Measurements from ENCODE around the gene TEKT5.

Gene TEKT5

GRCh38 chr16:10675861-10676260 lies 18.9 kb downstream of the TEKT5 start:
- no peak overlapping the region for H3K27ac Mint-ChIP-seq
- H3K27me3 Mint-ChIP-seq, result no peaks in the 10 kb centered on the region

GRCh38 chr16:10675216-10675615 lies 19.5 kb downstream of the TEKT5 start:
- Mint-ChIP-seq H3K4me3 (no peak overlapping the region), H3K27me3 (no peaks in the 10 kb centered on the region), H3K4me1 (ENCODE audit: low read depth) (no peaks in the 10 kb centered on the region), H3K27ac (no peak overlapping the region), H3K36me3 (no peaks in the 10 kb centered on the region), H3K9me3 (ENCODE audit: low read depth) (no peaks in the 10 kb centered on the region)

More at GRCh38 chr16:10675861-10676260, 18.9 kb downstream of the TEKT5 start:
- Mint-ChIP-seq H3K4me1 (ENCODE audit: low read depth) (no peaks in the 10 kb centered on the region), H3K36me3 (no peaks in the 10 kb centered on the region), H3K4me3 (no peak overlapping the region), H3K9me3 (ENCODE audit: low read depth) (no peaks in the 10 kb centered on the region)

- Mint-ChIP-seq H3K27ac (no peak overlapping the region), H3K27me3 (peaks cover 2% of the 10 kb centered on the region), H3K4me1 (ENCODE audit: low read depth) (no peaks in the 10 kb centered on the region), H3K36me3 (no peaks in the 10 kb centered on the region), H3K4me3 (no peak overlapping the region), H3K9me3 (ENCODE audit: low read depth) (no peaks in the 10 kb centered on the region)
Observed at GRCh38 chr16:10671729-10672128, 23.0 kb downstream of the TEKT5 start.

- H3K27me3 Mint-ChIP-seq, result peaks cover 2% of the 10 kb centered on the region
- no peak overlapping the region for H3K4me3 Mint-ChIP-seq
- no peak overlapping the region for H3K27ac Mint-ChIP-seq
- no peaks in the 10 kb centered on the region for H3K9me3 Mint-ChIP-seq (ENCODE audit: low read depth)
- H3K4me1 Mint-ChIP-seq (ENCODE audit: low read depth), result no peaks in the 10 kb centered on the region
- no peaks in the 10 kb centered on the region for H3K36me3 Mint-ChIP-seq
Observed at GRCh38 chr16:10669791-10670190, 24.9 kb downstream of the TEKT5 start.

GRCh38 chr16:10668322-10669045 lies 26.2 kb downstream of the TEKT5 start:
- no peaks in the 10 kb centered on the region for H3K9me3 Mint-ChIP-seq (ENCODE audit: low read depth)
- H3K4me3 Mint-ChIP-seq, result no peak overlapping the region
- no peaks in the 10 kb centered on the region for H3K4me1 Mint-ChIP-seq (ENCODE audit: low read depth)
- no peak overlapping the region for H3K27ac Mint-ChIP-seq
- peaks cover 2% of the 10 kb centered on the region for H3K27me3 Mint-ChIP-seq
- H3K36me3 Mint-ChIP-seq, result no peaks in the 10 kb centered on the region

GRCh38 chr16:10667239-10667638 lies 27.5 kb downstream of the TEKT5 start:
- Mint-ChIP-seq H3K4me3 (no peak overlapping the region), H3K27me3 (peaks cover 2% of the 10 kb centered on the region), H3K4me1 (ENCODE audit: low read depth) (no peaks in the 10 kb centered on the region), H3K27ac (no peak overlapping the region), H3K9me3 (ENCODE audit: low read depth) (no peaks in the 10 kb centered on the region), H3K36me3 (no peaks in the 10 kb centered on the region)

- no peaks in the 10 kb centered on the region for H3K4me1 Mint-ChIP-seq (ENCODE audit: low read depth)
- H3K27me3 Mint-ChIP-seq, result peaks cover 2% of the 10 kb centered on the region
- H3K9me3 Mint-ChIP-seq (ENCODE audit: low read depth), result no peaks in the 10 kb centered on the region
- H3K27ac Mint-ChIP-seq, result no peak overlapping the region
- H3K36me3 Mint-ChIP-seq, result no peaks in the 10 kb centered on the region
- H3K4me3 Mint-ChIP-seq, result no peak overlapping the region
Observed at GRCh38 chr16:10666291-10666690, 28.4 kb downstream of the TEKT5 start.

GRCh38 chr16:10665166-10665565 lies 29.6 kb downstream of the TEKT5 start:
- Mint-ChIP-seq H3K36me3 (no peaks in the 10 kb centered on the region), H3K9me3 (ENCODE audit: low read depth) (no peaks in the 10 kb centered on the region), H3K27ac (no peak overlapping the region), H3K4me3 (no peak overlapping the region), H3K4me1 (ENCODE audit: low read depth) (no peaks in the 10 kb centered on the region), H3K27me3 (peaks cover 2% of the 10 kb centered on the region)

- peaks cover 2% of the 10 kb centered on the region for H3K27me3 Mint-ChIP-seq
- no peaks in the 10 kb centered on the region for H3K9me3 Mint-ChIP-seq (ENCODE audit: low read depth)
- no peaks in the 10 kb centered on the region for H3K4me1 Mint-ChIP-seq (ENCODE audit: low read depth)
- no peaks in the 10 kb centered on the region for H3K36me3 Mint-ChIP-seq
- H3K27ac Mint-ChIP-seq, result no peak overlapping the region
- no peak overlapping the region for H3K4me3 Mint-ChIP-seq
Observed at GRCh38 chr16:10664720-10665126, 30.0 kb downstream of the TEKT5 start.

GRCh38 chr16:10663744-10664143 lies 31.0 kb downstream of the TEKT5 start:
- H3K27ac Mint-ChIP-seq, result no peak overlapping the region
- peaks cover 2% of the 10 kb centered on the region for H3K27me3 Mint-ChIP-seq
- H3K9me3 Mint-ChIP-seq (ENCODE audit: low read depth), result no peaks in the 10 kb centered on the region
- no peak overlapping the region for H3K4me3 Mint-ChIP-seq
- no peaks in the 10 kb centered on the region for H3K4me1 Mint-ChIP-seq (ENCODE audit: low read depth)
- H3K36me3 Mint-ChIP-seq, result no peaks in the 10 kb centered on the region

GRCh38 chr16:10663146-10663545 lies 31.6 kb downstream of the TEKT5 start:
- Mint-ChIP-seq H3K27ac (no peak overlapping the region), H3K4me1 (ENCODE audit: low read depth) (no peaks in the 10 kb centered on the region), H3K36me3 (no peaks in the 10 kb centered on the region), H3K4me3 (no peak overlapping the region), H3K27me3 (peaks cover 2% of the 10 kb centered on the region), H3K9me3 (ENCODE audit: low read depth) (no peaks in the 10 kb centered on the region)

- H3K4me1 Mint-ChIP-seq (ENCODE audit: low read depth), result no peaks in the 10 kb centered on the region
- H3K4me3 Mint-ChIP-seq, result no peak overlapping the region
- no peak overlapping the region for H3K27ac Mint-ChIP-seq
- no peaks in the 10 kb centered on the region for H3K9me3 Mint-ChIP-seq (ENCODE audit: low read depth)
- no peaks in the 10 kb centered on the region for H3K36me3 Mint-ChIP-seq
- H3K27me3 Mint-ChIP-seq, result peaks cover 6% of the 10 kb centered on the region
Observed at GRCh38 chr16:10662212-10662611, 32.5 kb downstream of the TEKT5 start.

GRCh38 chr16:10661737-10662136 lies 33.0 kb downstream of the TEKT5 start:
- no peaks in the 10 kb centered on the region for H3K36me3 Mint-ChIP-seq
- H3K27me3 Mint-ChIP-seq, result peaks cover 4% of the 10 kb centered on the region
- H3K4me3 Mint-ChIP-seq, result no peak overlapping the region
- H3K27ac Mint-ChIP-seq, result no peak overlapping the region
- no peaks in the 10 kb centered on the region for H3K4me1 Mint-ChIP-seq (ENCODE audit: low read depth)
- no peaks in the 10 kb centered on the region for H3K9me3 Mint-ChIP-seq (ENCODE audit: low read depth)

GRCh38 chr16:10660950-10661635 lies 33.6 kb downstream of the TEKT5 start:
- H3K4me3 Mint-ChIP-seq, result no peak overlapping the region
- H3K27me3 Mint-ChIP-seq, result peaks cover 4% of the 10 kb centered on the region
- H3K9me3 Mint-ChIP-seq (ENCODE audit: low read depth), result no peaks in the 10 kb centered on the region
- H3K27ac Mint-ChIP-seq, result no peak overlapping the region
- H3K4me1 Mint-ChIP-seq (ENCODE audit: low read depth), result no peaks in the 10 kb centered on the region
- H3K36me3 Mint-ChIP-seq, result no peaks in the 10 kb centered on the region

- H3K4me1 Mint-ChIP-seq (ENCODE audit: low read depth), result no peaks in the 10 kb centered on the region
- peaks cover 4% of the 10 kb centered on the region for H3K27me3 Mint-ChIP-seq
- H3K9me3 Mint-ChIP-seq (ENCODE audit: low read depth), result no peaks in the 10 kb centered on the region
- H3K36me3 Mint-ChIP-seq, result no peaks in the 10 kb centered on the region
- no peak overlapping the region for H3K27ac Mint-ChIP-seq
- no peak overlapping the region for H3K4me3 Mint-ChIP-seq
Observed at GRCh38 chr16:10658943-10659342, 35.8 kb downstream of the TEKT5 start.

GRCh38 chr16:10657925-10658324 lies 36.8 kb downstream of the TEKT5 start:
- Mint-ChIP-seq H3K27me3 (peaks cover 4% of the 10 kb centered on the region), H3K4me1 (ENCODE audit: low read depth) (no peaks in the 10 kb centered on the region), H3K4me3 (no peak overlapping the region), H3K9me3 (ENCODE audit: low read depth) (no peaks in the 10 kb centered on the region), H3K27ac (no peak overlapping the region), H3K36me3 (no peaks in the 10 kb centered on the region)
